Vagina (tissue), 2 donors: ENCODE measurements around the gene CARD9.

ENCODE experiments used
- POLR2A ChIP-seq, 2 donors: fragments of 450-650 bp; IDR thresholded peaks; one replicate each; pipeline ENCODE4 v1.6.1; 2017; ENCODE audit warnings: antibody characterized with exemption in 2 of 2, mild to moderate bottlenecking in 2 of 2, moderate library complexity in 2 of 2
- POLR2AphosphoS5 ChIP-seq, 2 donors: sonication (generic); formaldehyde crosslinking; IDR thresholded peaks; one replicate each; pipeline ENCODE4 v1.9.0; 2017; ENCODE audit warnings: antibody characterized with exemption in 2 of 2, mild to moderate bottlenecking in 2 of 2, low read depth in 1 of 2; ENCODE audit not compliant: insufficient read depth in 1 of 2
- TF ChIP-seq, protein P1 (sequence below), 3 experiments: fragments of 450-650 bp in 2 of 3; fragments of 200-600 bp in 1 of 3; sonication (generic) in 1 of 3; IDR thresholded peaks; one replicate each; pipeline ENCODE4 v1.5.1; 2017 to 2019; ENCODE audit warnings: antibody characterized with exemption in 3 of 3, mild to moderate bottlenecking in 2 of 3, moderate library complexity in 2 of 3

DNA sequence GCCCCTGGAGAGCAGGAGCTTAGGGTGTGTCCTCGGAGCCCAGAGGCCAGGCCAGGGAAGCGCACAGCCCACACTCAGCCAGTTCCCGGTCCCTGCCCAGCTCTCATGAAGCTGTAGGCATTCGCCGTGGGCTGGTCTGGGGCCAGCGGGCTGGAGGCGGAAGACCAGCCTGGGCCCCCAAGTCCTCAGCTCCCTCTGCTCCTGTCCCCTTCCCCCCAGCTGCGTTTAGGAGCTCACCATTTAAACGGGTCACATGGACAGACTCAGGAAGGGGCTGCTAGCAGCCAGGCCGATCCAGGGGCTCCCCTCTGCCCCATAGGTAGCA is 27.4 kb downstream of the CARD9 start:
- TF ChIP-seq, protein P1, sequence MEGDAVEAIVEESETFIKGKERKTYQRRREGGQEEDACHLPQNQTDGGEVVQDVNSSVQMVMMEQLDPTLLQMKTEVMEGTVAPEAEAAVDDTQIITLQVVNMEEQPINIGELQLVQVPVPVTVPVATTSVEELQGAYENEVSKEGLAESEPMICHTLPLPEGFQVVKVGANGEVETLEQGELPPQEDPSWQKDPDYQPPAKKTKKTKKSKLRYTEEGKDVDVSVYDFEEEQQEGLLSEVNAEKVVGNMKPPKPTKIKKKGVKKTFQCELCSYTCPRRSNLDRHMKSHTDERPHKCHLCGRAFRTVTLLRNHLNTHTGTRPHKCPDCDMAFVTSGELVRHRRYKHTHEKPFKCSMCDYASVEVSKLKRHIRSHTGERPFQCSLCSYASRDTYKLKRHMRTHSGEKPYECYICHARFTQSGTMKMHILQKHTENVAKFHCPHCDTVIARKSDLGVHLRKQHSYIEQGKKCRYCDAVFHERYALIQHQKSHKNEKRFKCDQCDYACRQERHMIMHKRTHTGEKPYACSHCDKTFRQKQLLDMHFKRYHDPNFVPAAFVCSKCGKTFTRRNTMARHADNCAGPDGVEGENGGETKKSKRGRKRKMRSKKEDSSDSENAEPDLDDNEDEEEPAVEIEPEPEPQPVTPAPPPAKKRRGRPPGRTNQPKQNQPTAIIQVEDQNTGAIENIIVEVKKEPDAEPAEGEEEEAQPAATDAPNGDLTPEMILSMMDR (IDR thresholded peaks at IDR 0.05) = no peak
- TF ChIP-seq POLR2A (IDR thresholded peaks at IDR 0.05) = no peak
- TF ChIP-seq POLR2AphosphoS5 (IDR thresholded peaks at IDR 0.05; ENCODE audit: insufficient read depth in 1 of 2, low read depth in 1 of 2) = no peak
